PC-3 (cell line): Measurements from ENCODE around the gene PELI2. TPM values are rescaled to one million over a fixed set of nuclear protein-coding genes. Genes with fewer than 3 reads are reported as not detected.

Experiments
- ATAC-seq: fragments of 200-7000 bp; cut with Tn5 transposase; 2 replicates; pipeline ENCODE4 v1.9.1; 2020; ENCODE audit warnings: mild to moderate bottlenecking, moderate library complexity
- BruUV-seq: library from RNA; stranded (reverse); fragments of 400-500 nt; replicated peaks from 2 replicates; lab custom pipeline; 2021; lab: Mats Ljungman, UMichigan
- CTCF ChIA-PET: fragments of 300-600 bp; sonication (Branson Sonifier 250); formaldehyde crosslinking; loops from one replicate; lab custom pipeline; 2022; ENCODE audit warnings: antibody characterized with exemption; lab: Charles Lee
- POLR2A ChIA-PET: fragments of 300-600 bp; sonication (Branson Sonifier 250); formaldehyde crosslinking; loops from one replicate; lab custom pipeline; 2022; ENCODE audit warnings: antibody characterized with exemption; ENCODE audit not compliant: unreplicated experiment; lab: Charles Lee
- DNase-seq: peaks from one replicate; pipeline ENCODE4 v3.0.0-alpha.2; 2015
- H2AFZ ChIP-seq: fragments of 300-600 bp; sonication (generic); 2 replicates; pipeline ENCODE4 v1.6.0; 2016; ENCODE audit warnings: antibody characterized with exemption, low read length
- H3F3A ChIP-seq: fragments of 300-600 bp; sonication (generic); one replicate; pipeline ENCODE4 v1.6.0; 2017; ENCODE audit warnings: antibody characterized with exemption, low read length, control low read depth, mild to moderate bottlenecking; ENCODE audit not compliant: unreplicated experiment
- H3K27ac ChIP-seq: fragments of 300-600 bp; sonication (generic); 2 replicates; pipeline ENCODE4 v1.5.1; 2016; ENCODE audit warnings: mild to moderate bottlenecking, low read length
- H3K27me3 ChIP-seq: fragments of 300-600 bp; sonication (generic); 2 replicates; pipeline ENCODE4 v1.6.1; 2016; ENCODE audit warnings: low read length, mixed read lengths
- H3K36me3 ChIP-seq: fragments of 300-600 bp; sonication (generic); 2 replicates; pipeline ENCODE4 v1.6.1; 2016; ENCODE audit warnings: low read depth, mixed run types, low read length, mixed read lengths
- H3K4me1 ChIP-seq: fragments of 300-600 bp; sonication (generic); 2 replicates; pipeline ENCODE4 v1.5.1; 2016; ENCODE audit warnings: low read length; ENCODE audit not compliant: insufficient read depth
- H3K4me2 ChIP-seq: fragments of 300-600 bp; sonication (generic); 2 replicates; pipeline ENCODE4 v1.6.0; 2016; ENCODE audit warnings: low read length
- H3K4me3 ChIP-seq: fragments of 300-600 bp; sonication (generic); 2 replicates; pipeline ENCODE4 v1.5.1; 2016; ENCODE audit warnings: mild to moderate bottlenecking, low read length, mixed read lengths
- H3K79me2 ChIP-seq: fragments of 300-600 bp; sonication (generic); 2 replicates; pipeline ENCODE4 v1.6.1; 2017; ENCODE audit warnings: low read length, mixed read lengths
- H3K9ac ChIP-seq: fragments of 300-600 bp; sonication (generic); 2 replicates; pipeline ENCODE4 v1.6.0; 2016; ENCODE audit warnings: mild to moderate bottlenecking, low read length
- H3K9me2 ChIP-seq: fragments of 300-600 bp; sonication (generic); replicated peaks from 2 replicates; pipeline ENCODE4 v1.6.1; 2016; ENCODE audit warnings: mixed run types, low read length, mixed read lengths
- H3K9me3 ChIP-seq: fragments of 300-600 bp; sonication (generic); 2 replicates; pipeline ENCODE4 v1.6.1; 2016; ENCODE audit warnings: low read length, mixed read lengths
- H4K20me1 ChIP-seq: fragments of 300-600 bp; sonication (generic); 2 replicates; pipeline ENCODE4 v1.6.1; 2016; ENCODE audit warnings: low read length, mixed read lengths
- EZH2 ChIP-seq: fragments of 300-600 bp; sonication (generic); IDR thresholded peaks from one replicate; pipeline ENCODE4 v1.6.1; 2017; ENCODE audit warnings: antibody characterized with exemption, mild to moderate bottlenecking, low read length; ENCODE audit not compliant: unreplicated experiment
- EZH2phosphoT487 ChIP-seq: fragments of 300-600 bp; sonication (generic); IDR thresholded peaks from 2 replicates; pipeline ENCODE4 v1.6.1; 2018; ENCODE audit warnings: mild to moderate bottlenecking, antibody characterized with exemption, low read length, borderline replicate concordance
- intact Hi-C: fragments of 100-400 bp; cut with micrococcal nuclease; formaldehyde crosslinking; loops from 2 replicates; pipeline ENCODE4 v1.9.0; 2023
- total RNA-seq: library from RNA; depleted of rRNA; stranded (reverse); fragments of >200 nt; gene quantifications from 2 replicates; pipeline ENCODE4 v1.2.3, GENCODE V29; 2014
- TF ChIP-seq, protein P1 (sequence below): fragments of 300-600 bp; sonication (generic); conservative IDR thresholded peaks from 2 replicates; pipeline ENCODE4 v1.5.1; 2017; ENCODE audit warnings: antibody characterized with exemption, low read depth, mild to moderate bottlenecking, low read length

The PELI2 gene
- total RNA-seq, 1 experiment from 2014 or later, result 0.11 TPM

GRCh38 chr14:56195223-56195622 lies 77.0 kb downstream of the PELI2 start:
- H3K9me2 ChIP-seq, result no peaks in the 10 kb centered on the region
- no peaks in the 10 kb centered on the region for H3K36me3 ChIP-seq
- BruUV-seq, result no TSS peak
- no peak overlapping the region for H3K4me2 ChIP-seq
- no peak for ATAC-seq
- H3K27me3 ChIP-seq, result peaks cover 28% of the 10 kb centered on the region
- no peak overlapping the region for H3K4me3 ChIP-seq
- H3K79me2 ChIP-seq, result no peaks in the 10 kb centered on the region
- no peaks in the 10 kb centered on the region for H3F3A ChIP-seq
- ChIA-PET POLR2A (no interaction called here), CTCF (no interaction called here)
- TF ChIP-seq EZH2, result no peak
- no peak for TF ChIP-seq EZH2phosphoT487
- TF ChIP-seq, protein P1, sequence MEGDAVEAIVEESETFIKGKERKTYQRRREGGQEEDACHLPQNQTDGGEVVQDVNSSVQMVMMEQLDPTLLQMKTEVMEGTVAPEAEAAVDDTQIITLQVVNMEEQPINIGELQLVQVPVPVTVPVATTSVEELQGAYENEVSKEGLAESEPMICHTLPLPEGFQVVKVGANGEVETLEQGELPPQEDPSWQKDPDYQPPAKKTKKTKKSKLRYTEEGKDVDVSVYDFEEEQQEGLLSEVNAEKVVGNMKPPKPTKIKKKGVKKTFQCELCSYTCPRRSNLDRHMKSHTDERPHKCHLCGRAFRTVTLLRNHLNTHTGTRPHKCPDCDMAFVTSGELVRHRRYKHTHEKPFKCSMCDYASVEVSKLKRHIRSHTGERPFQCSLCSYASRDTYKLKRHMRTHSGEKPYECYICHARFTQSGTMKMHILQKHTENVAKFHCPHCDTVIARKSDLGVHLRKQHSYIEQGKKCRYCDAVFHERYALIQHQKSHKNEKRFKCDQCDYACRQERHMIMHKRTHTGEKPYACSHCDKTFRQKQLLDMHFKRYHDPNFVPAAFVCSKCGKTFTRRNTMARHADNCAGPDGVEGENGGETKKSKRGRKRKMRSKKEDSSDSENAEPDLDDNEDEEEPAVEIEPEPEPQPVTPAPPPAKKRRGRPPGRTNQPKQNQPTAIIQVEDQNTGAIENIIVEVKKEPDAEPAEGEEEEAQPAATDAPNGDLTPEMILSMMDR, result no peak
- H3K9ac ChIP-seq, result no peak overlapping the region
- H3K9me3 ChIP-seq, result no peaks in the 10 kb centered on the region
- no peak overlapping the region for H2AFZ ChIP-seq
- no peak overlapping the region for H3K27ac ChIP-seq
- intact Hi-C loops, result no loop called here
- no peak for DNase-seq
- H3K4me1 ChIP-seq, result peaks cover 7% of the 10 kb centered on the region; the same call in 1 of the 2 replicates
- no peaks in the 10 kb centered on the region for H4K20me1 ChIP-seq

DNA sequence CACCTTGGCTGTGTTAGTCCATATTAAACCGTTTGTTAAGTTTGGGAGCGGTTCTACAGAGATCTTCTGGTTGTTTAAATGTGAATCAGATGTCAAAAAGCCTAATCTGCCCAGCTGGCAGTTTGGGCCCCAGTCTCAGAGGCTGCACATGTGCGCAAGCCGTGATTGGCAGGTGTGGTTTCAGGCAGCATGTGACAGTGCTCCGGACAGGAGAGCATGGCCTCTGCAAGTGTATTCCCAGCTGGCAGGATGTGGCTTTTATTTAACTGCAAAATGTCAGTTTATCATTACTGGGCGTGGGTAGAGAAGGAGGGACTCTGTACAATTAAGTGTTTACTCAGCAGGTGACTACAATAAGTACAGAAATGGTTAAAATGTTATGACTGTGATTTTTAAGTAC lies 77.5 kb downstream of the PELI2 start:
- no peak overlapping the region for H3K9ac ChIP-seq
- H3K79me2 ChIP-seq, result no peaks in the 10 kb centered on the region
- H3K9me3 ChIP-seq, result no peaks in the 10 kb centered on the region
- H3K27ac ChIP-seq, result no peak overlapping the region
- H3K4me3 ChIP-seq, result no peak overlapping the region
- H3K36me3 ChIP-seq, result no peaks in the 10 kb centered on the region
- POLR2A ChIA-PET, result no interaction called here
- CTCF ChIA-PET, result no interaction called here
- H3K27me3 ChIP-seq, result peaks cover 28% of the 10 kb centered on the region
- no peaks in the 10 kb centered on the region for H3F3A ChIP-seq
- H3K4me2 ChIP-seq, result 0 out of 2 replicates have a peak overlapping the region, but pooled peaks have one; percentile 0
- intact Hi-C loops, result no loop called here
- TF ChIP-seq, protein P1, result no peak
- TF ChIP-seq EZH2phosphoT487, result no peak
- TF ChIP-seq EZH2, result no peak
- no peak overlapping the region for H2AFZ ChIP-seq
- DNase-seq, result peak; percentile 61
- H4K20me1 ChIP-seq, result no peaks in the 10 kb centered on the region
- peak; percentile 51; the same call in 1 of the 2 replicates for ATAC-seq
- peaks cover 7% of the 10 kb centered on the region; the same call in 1 of the 2 replicates for H3K4me1 ChIP-seq
- no peaks in the 10 kb centered on the region for H3K9me2 ChIP-seq
- no TSS peak for BruUV-seq

DNA sequence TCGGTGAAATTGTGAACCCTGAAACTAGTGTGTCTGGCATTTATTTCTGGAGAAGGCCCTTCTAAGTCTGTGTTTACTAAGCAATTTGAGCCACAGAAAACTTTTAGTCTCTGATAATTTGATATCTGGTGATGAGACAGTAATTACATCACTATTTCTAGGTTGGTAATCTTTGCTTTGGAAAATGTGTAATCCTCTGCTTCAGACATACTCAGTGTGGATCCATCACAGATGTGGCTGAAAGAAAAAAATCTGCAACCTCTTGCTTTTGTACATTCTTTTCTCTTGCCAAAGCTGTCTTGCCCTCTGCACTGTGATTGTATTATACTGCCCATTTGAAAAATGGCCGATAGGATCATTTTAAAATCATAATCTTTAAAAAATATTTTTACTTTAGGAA lies 78.1 kb downstream of the PELI2 start:
- H3K27me3 ChIP-seq, result peaks cover 23% of the 10 kb centered on the region
- H2AFZ ChIP-seq, result no peak overlapping the region
- no peaks in the 10 kb centered on the region for H3K36me3 ChIP-seq
- CTCF ChIA-PET, result no interaction called here
- H3K4me2 ChIP-seq, result 0 out of 2 replicates have a peak overlapping the region, but pooled peaks have one; percentile 0
- no TSS peak for BruUV-seq
- peaks cover 7% of the 10 kb centered on the region; the same call in 1 of the 2 replicates for H3K4me1 ChIP-seq
- DNase-seq, result no peak
- H3F3A ChIP-seq, result no peaks in the 10 kb centered on the region
- no peaks in the 10 kb centered on the region for H3K9me3 ChIP-seq
- TF ChIP-seq EZH2 (no peak), EZH2phosphoT487 (no peak)
- TF ChIP-seq, protein P1, result no peak
- H3K9ac ChIP-seq, result no peak overlapping the region
- no peak for ATAC-seq
- H3K27ac ChIP-seq, result no peak overlapping the region
- POLR2A ChIA-PET, result no interaction called here
- intact Hi-C loops, result no loop called here
- no peak overlapping the region for H3K4me3 ChIP-seq
- no peaks in the 10 kb centered on the region for H4K20me1 ChIP-seq
- H3K79me2 ChIP-seq, result no peaks in the 10 kb centered on the region
- H3K9me2 ChIP-seq, result no peaks in the 10 kb centered on the region
